ENCODE results near the gene BCAS1. TPM values are rescaled to one million over a fixed set of nuclear protein-coding genes. Genes with fewer than 3 reads are reported as not detected.

Gene BCAS1
- total and polyA plus RNA-seq, 12 donors = 0.07 to 2.3 (median 0.13) TPM; not detected in 7

DNA sequence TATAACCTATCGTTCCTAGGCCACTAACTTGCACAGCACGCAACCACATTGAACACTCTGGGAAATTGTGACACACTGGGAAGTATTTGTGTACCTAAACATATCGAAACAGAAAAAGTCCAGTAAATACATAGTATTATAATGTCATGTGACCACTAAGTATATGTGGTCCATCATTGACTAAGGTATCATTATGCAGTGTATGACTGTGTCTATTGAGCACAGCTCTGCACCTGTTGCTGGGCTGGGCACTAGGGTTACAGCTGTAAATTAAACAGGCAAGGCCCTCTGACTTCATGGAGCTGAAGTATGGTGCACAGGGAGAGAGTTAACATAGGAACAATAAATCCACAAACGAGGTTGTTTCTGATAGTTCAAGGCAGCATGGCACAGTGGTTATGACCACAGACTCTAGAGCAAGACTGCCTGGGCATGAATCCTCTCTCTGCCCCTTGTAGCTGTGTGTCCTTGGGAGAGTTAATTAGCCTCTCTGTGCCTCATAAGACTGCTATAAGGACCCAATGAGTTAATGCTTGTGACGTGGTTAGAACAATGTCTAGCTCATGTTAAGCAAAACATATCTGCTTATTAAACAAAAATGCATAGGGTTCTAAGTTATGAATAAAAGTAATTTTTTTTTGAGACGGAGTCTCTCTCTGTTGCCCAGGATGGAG is 10.6 kb downstream of the BCAS1 start:
- no peak for DNase-seq
- intact Hi-C loops (cut with DNase I) = loop anchor here in 1 of 2 donors (10.0 kb wide), 1 partner anchor 105 kb away; no protein-coding TSS in a partner anchor
- Histone ChIP-seq H3K4me1 (replicated peaks in 1 of 2) (no peaks in the 10 kb centered on the region), H3K9me3 (replicated peaks in 1 of 3) (no peaks in the 10 kb centered on the region), H3K4me3 (no peak overlapping the region), H3K27ac (no peak overlapping the region), H3K27me3 (no peaks in the 10 kb centered on the region), H3K36me3 (replicated peaks in 1 of 2) (no peaks in the 10 kb centered on the region)
- TF ChIP-seq CTCF (IDR thresholded peaks at IDR 0.05) (no peak), POLR2A (IDR thresholded peaks at IDR 0.05) (no peak)
- 84 to 85% (median 84%) methylated on average over 6 of the region's 6 CpGs for WGBS, 4 donors

DNA sequence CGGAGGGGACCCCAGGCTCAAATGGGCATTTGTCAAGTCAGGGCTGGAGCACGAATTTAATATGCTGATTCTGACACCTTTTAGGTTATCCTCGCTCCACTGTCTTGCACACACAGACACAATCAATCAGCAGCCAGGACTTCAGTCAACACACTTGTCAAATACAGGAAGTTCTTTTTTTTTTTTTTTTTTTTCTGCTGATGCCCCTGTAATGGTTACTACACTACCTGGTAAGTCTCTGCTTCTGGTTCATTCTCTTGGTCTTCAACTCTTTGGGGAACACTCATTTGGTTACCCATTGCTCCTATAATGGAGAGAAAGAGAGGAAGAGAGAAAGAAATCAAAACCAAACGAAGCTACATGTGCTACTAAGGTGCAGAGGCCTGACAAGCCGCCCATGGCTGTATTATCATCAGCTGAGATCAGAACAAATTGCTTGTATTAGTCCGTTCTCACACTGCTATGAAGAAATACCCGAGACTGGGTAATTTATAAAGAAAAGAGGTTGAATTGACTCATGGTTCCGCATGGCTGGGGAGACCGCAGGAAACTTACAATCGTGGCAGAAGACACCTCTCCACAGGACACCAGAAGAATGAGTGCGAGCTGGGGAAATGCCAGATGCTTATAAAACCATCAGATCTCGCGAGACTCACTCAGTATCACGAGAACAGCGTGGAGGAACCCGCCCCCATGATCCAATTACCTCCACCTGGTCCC is 11.8 kb downstream of the BCAS1 start:
- Histone ChIP-seq H3K4me1 (replicated peaks in 1 of 2) (no peaks in the 10 kb centered on the region), H3K36me3 (replicated peaks in 1 of 2) (no peaks in the 10 kb centered on the region), H3K27ac (no peak overlapping the region), H3K4me3 (no peak overlapping the region), H3K9me3 (replicated peaks in 1 of 3) (no peaks in the 10 kb centered on the region), H3K27me3 (no peaks in the 10 kb centered on the region)
- TF ChIP-seq POLR2A (IDR thresholded peaks at IDR 0.05) (no peak), CTCF (IDR thresholded peaks at IDR 0.05) (no peak)
- 77 to 85% (median 80%) methylated on average over 16 of the region's 16 CpGs for WGBS, 4 donors
- intact Hi-C loops (cut with DNase I) = loop anchor here in 1 of 2 donors (10.0 kb wide), 1 partner anchor 104 kb away; no protein-coding TSS in a partner anchor
- DNase-seq = no peak

DNA sequence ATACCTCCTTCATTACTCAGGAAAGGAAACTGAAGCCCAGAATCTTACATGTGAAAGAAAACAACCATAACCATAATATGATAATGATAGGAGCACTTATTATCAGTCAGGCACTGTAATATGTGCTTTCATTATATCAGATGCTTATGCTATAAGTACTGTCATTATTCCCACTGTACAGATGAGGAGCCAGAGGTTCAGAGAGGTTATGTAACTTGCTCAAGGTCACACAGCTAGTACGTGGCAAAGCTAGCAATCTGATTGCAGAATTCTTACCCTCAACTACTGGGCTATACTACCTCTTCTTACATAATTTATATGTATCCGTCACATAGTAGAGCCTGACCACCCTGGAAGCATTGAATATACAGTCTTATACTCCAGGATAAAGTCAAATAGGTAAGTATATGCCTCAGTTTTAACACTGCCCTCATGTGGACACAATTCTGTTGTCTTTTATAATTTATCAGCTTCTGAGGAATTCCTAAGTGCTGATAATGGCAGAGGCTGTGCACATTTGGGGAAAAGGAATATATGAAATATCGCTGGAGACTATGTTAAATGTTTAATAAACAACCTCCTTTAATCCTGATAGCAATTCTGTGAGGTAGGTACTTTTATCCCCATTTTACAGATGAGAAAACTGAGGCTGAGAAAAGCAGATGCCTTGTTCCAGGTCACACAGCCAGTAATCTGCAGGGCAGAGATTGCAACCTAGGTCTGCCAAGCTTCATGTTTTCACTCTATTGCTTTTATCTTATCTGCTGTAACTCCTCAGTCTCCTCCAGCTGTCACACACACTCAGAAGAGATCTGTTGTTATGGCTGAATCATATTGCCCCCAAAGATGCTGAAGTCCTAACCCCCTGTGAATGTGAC is 13.4 kb downstream of the BCAS1 start:
- WGBS, 4 donors = 68 to 81% (median 73%) methylated on average over 3 of the region's 3 CpGs
- Histone ChIP-seq H3K27me3 (no peaks in the 10 kb centered on the region), H3K4me3 (no peak overlapping the region), H3K4me1 (replicated peaks in 1 of 2) (no peaks in the 10 kb centered on the region), H3K9me3 (replicated peaks in 1 of 3) (no peaks in the 10 kb centered on the region), H3K27ac (no peak overlapping the region), H3K36me3 (replicated peaks in 1 of 2) (no peaks in the 10 kb centered on the region)
- no peak for TF ChIP-seq POLR2A (IDR thresholded peaks at IDR 0.05)
- TF ChIP-seq CTCF (IDR thresholded peaks at IDR 0.05) = no peak
- intact Hi-C loops (cut with DNase I) = loop anchor here in 1 of 2 donors (10.0 kb wide), 1 partner anchor 102 kb away; no protein-coding TSS in a partner anchor
- DNase-seq = no peak

GRCh38 chr20:54054516-54054915 is 15.9 kb downstream of the BCAS1 start:
- Histone ChIP-seq H3K4me3 (no peak overlapping the region), H3K36me3 (replicated peaks in 1 of 2) (no peaks in the 10 kb centered on the region), H3K27ac (no peak overlapping the region), H3K9me3 (replicated peaks in 1 of 3) (no peaks in the 10 kb centered on the region), H3K27me3 (no peaks in the 10 kb centered on the region), H3K4me1 (replicated peaks in 1 of 2) (no peaks in the 10 kb centered on the region)
- WGBS, 4 donors = 80 to 83% (median 81%) methylated on average over 5 of the region's 5 CpGs
- TF ChIP-seq CTCF (IDR thresholded peaks at IDR 0.05) (no peak), POLR2A (IDR thresholded peaks at IDR 0.05) (no peak)
- no peak for DNase-seq
- intact Hi-C loops (cut with DNase I) = loop anchor here in 1 of 2 donors (10.0 kb wide), 1 partner anchor 100 kb away; no protein-coding TSS in a partner anchor

Measured in adrenal gland (tissue), 12 donors.